CD4-positive, alpha-beta T cell treated with Interleukin-21 for 1 hour (primary cell): Measurements from ENCODE around the gene DCBLD1.
"Not testable (repeated sequence)": the region's sequence is repeated elsewhere in the genome, so short reads cannot be mapped to it uniquely, and the experiment has no call there.

Source experiments
- DNase-seq: peaks from one replicate; pipeline ENCODE4 v3.0.0-alpha.2; 2020

Gene DCBLD1

GRCh38 chr6:117503211-117503610, 20.7 kb downstream of the DCBLD1 start:
- no peak for DNase-seq

- no peak for DNase-seq
Observed at GRCh38 chr6:117504478-117505144, 22.1 kb downstream of the DCBLD1 start.

GRCh38 chr6:117505311-117505710, 22.8 kb downstream of the DCBLD1 start:
- DNase-seq: no peak

- no peak for DNase-seq
Observed at GRCh38 chr6:117506180-117506835, 23.8 kb downstream of the DCBLD1 start.

- no peak for DNase-seq
Observed at GRCh38 chr6:117506907-117507306, 24.4 kb downstream of the DCBLD1 start.

GRCh38 chr6:117508450-117508971, 26.0 kb downstream of the DCBLD1 start:
- no peak for DNase-seq

GRCh38 chr6:117509021-117509420, 26.5 kb downstream of the DCBLD1 start:
- DNase-seq: no peak

- no peak for DNase-seq
Observed at GRCh38 chr6:117512056-117512828, 29.8 kb downstream of the DCBLD1 start.

GRCh38 chr6:117512987-117513573, 30.6 kb downstream of the DCBLD1 start:
- DNase-seq: no peak

GRCh38 chr6:117513778-117514365, 31.4 kb downstream of the DCBLD1 start:
- no peak for DNase-seq

GRCh38 chr6:117514655-117515054, 32.2 kb downstream of the DCBLD1 start:
- no peak for DNase-seq

- no peak for DNase-seq
Observed at GRCh38 chr6:117515326-117515725, 32.9 kb downstream of the DCBLD1 start.

GRCh38 chr6:117517995-117518394, 35.5 kb downstream of the DCBLD1 start:
- DNase-seq: not testable (repeated sequence)

- DNase-seq: no peak
Observed at GRCh38 chr6:117518870-117519269, 36.4 kb downstream of the DCBLD1 start.

- no peak for DNase-seq
Observed at GRCh38 chr6:117520603-117521395, 38.3 kb downstream of the DCBLD1 start.

- DNase-seq: no peak
Observed at GRCh38 chr6:117521791-117522502, 39.5 kb downstream of the DCBLD1 start.

- no peak for DNase-seq
Observed at GRCh38 chr6:117525607-117526006, 43.1 kb downstream of the DCBLD1 start.

- no peak for DNase-seq
Observed at GRCh38 chr6:117530467-117531242, 48.2 kb downstream of the DCBLD1 start.

GRCh38 chr6:117531346-117531745, 48.9 kb downstream of the DCBLD1 start:
- no peak for DNase-seq
